GM19372 (cell line): Measurements from ENCODE around the gene CREB3L2.
"Not testable (repeated sequence)": the region's sequence is repeated elsewhere in the genome, so short reads cannot be mapped to it uniquely, and the experiment has no call there.

Source experiments
- ATAC-seq: cut with Tn5 transposase; IDR thresholded peaks from one replicate; pipeline ENCODE4 v1.9.1; 2021; ENCODE audit warnings: mild to moderate bottlenecking, low read depth, moderate library complexity; ENCODE audit not compliant: unreplicated experiment

CREB3L2 gene

DNA sequence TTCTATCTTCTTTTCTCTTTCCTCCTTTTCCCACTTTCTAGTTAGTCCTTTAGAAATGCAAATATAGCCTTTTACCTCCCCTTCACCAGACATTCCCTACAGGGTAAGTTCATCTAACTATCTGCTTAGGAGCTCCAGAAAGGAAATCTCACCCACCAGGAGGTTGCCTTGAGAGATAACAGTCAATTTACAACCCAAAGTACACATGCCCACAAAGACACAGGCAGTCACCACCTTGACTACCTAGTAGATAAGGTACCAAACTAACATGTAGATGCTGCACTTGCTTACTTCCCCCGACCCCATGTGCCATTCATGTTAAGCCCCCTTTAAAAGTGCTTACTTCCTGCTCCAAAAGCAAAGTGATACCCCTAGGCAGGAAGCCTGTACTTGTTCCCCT, 12.8 kb upstream of the CREB3L2 start:
- no peak for ATAC-seq

DNA sequence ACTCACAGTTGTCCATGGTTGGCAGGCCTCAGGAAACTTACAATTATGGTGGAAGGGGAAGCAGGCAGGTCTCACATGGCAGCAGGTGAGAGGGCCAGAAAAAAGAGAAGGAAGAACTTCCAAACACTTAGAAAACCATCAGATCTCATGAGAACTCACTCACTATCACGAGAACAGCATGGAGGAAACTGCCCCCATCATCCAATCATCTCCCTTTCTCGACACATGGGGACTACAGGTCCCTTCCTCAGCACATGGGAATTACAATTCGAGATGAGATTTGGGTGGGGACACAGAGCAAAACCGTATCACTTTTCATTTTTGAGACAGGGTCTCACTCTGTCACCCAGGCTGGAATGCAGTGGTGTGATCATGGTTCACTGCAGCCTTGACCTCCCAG, 12.3 kb upstream of the CREB3L2 start:
- ATAC-seq: not testable (repeated sequence)

DNA sequence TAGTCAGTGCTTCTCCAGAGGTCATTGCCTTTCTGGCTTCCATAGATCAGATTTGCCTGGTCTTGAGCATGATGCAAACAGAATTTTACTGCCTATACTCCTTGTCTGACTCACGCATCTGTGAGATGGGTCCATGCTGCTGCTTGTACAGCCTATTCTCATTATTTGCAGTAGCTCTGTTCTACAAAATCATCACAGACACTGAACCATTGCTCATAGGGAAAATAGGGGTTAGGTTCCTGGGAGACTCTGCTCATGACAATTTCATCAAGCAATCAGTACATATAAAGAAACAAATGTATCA, 7.4 kb upstream of the CREB3L2 start:
- no peak for ATAC-seq

DNA sequence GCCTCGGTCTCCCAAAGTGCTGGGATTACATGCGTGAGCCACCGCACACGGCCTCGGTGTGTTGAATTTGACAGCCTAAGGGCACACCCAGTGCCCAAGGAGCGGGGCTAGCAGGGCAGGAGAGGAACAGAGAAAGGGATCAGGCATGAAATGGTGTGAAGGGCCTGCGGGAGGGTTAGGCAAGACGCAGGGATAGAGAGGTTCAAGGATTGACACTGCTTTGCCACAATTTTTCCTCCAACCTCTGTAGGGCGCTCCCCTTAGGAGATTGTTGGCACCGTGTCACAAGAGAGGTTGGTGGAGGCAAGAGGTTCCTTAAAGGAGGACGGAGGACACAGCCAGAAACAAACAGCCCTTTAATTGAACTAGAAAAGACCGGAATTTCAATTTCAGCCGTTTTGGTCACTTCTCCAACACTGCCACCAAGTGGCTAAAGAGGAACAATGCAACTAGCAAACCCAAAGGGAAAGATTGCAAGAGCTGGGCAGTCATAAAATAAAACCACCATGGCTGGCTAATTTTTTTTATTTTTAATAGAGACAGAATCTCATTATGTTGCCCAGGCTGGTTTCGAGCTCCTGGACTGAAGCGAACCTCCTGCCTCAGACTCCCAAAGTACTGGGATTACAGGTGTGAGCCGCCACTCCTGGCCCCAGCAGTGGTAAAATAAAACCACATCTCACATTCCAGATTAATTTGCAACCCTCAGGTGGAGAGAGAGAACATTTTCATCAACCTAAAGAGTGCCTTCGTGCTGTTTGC, 6.9 kb upstream of the CREB3L2 start:
- ATAC-seq: no peak

DNA sequence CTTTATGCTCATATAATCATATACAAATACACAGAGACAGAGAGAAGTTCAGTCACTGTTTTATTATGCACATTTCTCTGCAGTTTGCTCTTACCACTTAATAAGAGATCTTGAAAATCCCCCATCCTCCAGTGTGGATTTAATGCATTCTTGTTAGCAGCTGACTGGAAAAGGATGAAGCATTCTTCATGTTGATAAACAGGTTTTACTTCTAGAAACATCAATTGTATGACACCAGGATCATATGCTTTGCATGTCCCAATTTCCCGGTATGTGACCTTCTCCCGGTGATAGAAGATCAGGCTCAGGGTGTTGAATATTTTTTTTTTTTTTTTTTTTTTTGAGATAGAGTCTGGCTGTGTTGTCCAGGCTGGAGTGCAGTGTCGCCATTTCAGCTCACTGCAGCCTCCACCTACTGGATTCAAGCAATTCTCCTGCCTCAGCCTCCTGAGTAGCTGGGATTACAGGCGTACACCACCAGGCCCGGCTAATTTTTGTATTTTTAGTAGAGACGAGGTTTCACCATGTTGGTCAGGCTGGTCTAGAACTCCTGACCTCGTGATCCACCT, 6.2 kb upstream of the CREB3L2 start:
- ATAC-seq: no peak

DNA sequence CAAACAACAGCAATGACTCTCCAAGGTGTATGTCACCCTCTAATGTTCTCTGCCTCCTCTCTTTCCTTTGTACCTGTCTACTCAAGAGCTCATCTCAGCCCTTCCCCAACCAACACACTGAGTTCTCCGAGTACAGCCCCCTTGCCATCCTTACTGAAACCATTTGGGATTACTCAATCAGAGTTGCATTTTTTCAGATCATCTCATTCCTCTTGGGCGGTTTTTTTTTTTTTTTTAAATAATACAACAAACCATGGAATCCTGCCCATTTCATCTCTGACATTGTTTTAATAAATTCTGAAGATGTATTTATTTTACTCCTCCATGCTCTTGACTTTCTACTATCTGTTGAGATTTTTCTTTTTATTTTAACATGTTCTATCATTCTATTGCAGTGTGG, 4.2 kb upstream of the CREB3L2 start:
- ATAC-seq: no peak

DNA sequence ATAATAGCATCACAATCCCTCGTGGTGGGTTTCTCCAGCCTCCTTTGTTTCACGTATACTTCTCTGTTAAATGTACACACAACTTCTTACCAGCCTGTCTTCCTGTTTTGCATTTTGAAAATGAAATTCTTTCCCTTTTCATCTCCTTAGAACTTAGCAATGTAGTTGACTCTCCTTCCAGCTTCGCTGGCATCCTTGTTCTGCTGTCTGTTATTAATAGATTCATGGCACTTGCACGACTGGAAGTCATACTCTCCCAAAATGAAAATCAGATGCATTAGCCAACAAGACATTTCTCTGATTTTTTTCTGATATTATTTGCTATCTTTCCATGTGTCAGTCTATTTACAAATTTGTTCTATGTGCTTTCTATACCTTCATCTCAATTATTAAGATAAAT, 3.0 kb upstream of the CREB3L2 start:
- no peak for ATAC-seq

DNA sequence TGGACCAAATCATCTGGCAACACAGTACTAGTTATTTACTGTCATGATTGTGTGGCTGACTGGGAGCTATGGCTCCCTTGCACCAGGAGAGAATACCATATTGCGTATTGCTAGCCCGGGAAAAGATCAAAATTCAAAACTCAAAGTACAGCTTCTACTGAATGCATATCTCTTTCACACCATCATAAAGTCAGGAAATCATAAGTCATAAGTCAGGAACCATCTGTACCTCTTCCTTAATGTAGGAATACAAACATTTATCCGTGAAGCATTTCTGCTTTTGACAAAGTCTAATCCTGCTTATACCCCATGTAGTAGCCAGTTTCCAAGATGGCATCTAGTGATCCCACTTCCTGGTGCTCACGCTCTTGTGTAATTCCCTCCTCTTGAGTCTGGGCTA, 2.2 kb upstream of the CREB3L2 start:
- ATAC-seq: no peak

DNA sequence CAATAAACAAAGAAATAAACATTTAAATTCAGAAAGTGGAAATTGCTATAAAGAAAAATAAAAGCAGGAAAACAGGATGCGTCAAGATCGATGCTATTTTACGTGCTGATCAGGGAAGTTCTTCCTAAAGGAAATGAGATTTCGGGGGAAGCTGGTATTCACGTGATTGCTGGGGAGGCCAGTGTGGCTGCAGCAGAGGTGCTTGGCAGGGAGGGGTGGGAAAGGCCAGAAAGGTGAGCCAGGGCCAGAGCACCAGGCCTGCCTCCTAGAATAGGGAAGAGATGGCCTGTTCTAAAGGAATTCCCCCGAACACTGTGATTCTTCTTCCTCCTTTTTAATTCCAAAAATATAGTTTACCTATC, 923 bp upstream of the CREB3L2 start:
- no peak for ATAC-seq

DNA sequence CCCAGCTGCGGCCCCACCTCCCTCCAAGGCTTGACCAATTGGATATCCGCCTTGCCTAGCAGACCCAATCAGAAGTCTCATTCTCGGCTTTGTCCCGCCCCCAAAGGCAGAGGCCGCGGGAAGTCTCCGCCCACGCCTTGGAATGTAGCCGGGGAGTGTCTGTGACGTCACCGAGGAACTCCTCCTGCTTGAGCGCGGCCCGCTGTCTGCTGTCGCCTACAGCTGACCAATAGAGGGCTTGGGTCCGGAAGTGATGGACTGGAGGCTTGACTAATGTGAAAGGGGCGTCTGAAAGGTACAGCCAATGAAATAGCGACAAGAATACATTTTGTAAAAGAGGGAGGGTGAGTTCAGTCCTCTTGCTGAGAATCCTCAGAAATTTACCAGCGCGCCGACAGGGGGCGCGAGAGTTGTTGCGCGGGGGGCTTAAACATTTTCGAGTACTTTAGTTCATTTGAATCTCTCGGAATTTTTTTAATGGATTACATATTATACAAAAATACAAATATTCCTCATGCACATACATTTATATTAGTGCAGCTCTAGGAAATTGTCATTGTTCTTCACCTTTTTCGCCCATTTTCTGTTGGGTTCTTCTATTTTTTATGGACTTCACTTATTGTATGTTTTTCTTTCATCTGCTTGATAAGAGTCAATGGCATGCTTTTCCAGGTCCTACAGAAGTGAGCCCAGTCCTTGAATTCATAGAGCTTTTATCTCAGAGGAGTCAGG, 376 bp upstream of the CREB3L2 start:
- peak; percentile 94 for ATAC-seq

DNA sequence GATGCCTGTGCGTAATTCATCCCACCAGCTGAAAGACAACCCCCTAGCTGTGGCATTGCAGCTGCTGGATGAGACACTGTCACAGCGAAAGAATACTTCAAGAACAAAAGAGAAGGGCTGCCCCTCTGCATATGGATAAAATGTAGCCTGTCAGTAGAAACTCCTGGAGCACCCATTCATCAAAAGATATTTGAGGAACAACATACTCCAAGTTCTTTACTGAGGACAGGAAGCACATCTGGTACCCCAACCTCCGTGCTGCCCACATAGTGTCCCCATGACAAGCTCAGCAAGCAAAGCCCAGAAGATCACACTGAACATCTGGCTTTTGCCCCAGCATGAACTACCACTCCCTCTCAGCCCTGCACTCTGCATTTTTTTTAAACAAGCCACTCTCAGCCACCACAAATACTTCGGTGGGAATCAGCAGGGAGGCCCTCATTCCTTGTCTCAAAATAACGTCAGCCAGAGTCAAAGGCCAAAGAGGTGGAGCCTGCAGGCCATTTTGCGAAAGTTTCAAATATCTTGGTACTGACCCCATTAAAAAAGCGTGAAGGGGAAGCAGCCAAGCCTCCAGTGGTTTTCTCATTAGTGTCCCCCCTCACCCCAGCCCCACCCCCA, 1.7 kb downstream of the CREB3L2 start:
- ATAC-seq: no peak

DNA sequence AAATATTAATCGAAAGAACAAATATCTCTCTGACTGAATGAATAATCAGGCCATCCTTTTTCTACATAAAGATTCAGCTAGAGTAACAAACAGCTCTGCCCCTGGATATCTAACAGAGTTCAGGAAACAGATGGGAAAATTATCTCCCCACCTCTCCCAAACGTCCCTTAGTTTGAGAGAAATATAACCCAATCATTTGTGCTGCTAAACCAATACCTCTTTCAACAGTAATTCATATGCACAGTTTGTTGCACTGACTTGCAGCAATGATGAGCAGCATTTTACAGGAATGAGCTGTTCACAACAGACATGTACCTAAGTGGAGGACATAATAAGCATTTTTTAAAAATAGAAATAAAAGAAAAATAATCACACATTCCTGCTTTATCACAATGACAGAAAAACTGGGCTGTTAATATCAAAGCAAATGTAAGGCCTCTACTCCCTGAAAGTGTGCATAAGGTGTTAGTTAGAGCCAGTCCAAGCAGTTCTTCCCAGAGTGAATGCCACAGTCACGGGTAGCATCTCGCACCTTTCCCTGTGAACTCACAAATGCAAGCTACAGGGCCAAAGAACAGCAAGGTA, 2.3 kb downstream of the CREB3L2 start:
- ATAC-seq: no peak

DNA sequence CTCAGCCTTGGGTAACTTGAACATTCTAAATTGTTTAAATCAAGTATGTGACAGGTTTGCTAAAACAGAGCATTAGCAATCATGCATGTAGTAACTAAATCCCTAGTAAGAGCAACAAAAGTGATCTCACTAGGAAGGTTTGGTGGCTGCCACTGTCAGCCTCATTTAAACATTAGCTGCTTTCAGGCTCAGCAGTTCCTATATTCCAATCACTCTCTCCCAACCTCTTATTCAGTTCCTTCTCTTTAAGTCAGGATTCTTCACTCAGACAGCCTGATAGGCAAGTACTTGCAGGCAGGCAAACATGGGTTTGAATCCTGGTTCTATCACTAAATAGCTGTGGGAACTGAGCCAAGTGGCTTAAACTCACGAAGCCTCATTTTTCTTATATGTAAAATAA, 3.6 kb downstream of the CREB3L2 start:
- no peak for ATAC-seq

DNA sequence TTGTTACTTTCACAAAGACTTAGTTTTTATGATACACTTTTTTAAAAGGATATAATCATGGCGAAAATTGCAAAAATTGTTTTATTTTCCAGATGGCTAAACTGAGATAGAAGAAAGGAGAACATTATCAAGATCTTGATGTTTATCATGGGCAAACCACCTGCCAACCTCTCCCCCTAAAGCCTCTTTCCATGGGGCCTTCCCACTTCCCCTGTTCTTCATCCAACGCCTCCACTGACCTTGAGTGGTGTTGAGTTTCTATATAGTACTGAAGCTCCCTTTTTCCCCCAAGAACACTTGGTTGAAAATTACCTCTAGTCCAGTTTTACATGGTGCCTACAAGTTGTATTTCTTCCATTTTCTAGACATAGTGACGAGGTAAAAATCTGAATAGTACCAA, 5.0 kb downstream of the CREB3L2 start:
- ATAC-seq: no peak

DNA sequence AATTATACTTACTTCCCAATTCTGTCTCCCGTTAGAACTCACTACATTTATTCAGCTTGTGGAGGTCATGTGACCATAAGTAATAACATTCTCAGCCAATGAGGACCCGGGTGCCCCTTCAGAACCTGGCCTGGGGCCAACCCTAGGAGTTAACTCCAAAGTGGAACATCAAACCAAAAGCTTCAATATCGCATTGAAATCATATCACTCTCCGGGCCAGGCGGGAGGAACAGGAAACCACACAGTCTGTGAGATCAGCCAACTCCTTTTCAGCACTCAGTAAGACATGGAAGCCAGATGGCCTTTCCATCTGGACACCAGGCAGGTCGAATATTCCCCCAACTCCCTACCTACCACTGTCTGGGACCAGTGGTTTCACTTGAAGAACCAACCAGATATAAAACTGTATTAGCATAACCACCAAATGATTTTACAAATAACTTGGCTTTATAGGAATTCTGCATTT, 5.5 kb downstream of the CREB3L2 start:
- no peak for ATAC-seq

DNA sequence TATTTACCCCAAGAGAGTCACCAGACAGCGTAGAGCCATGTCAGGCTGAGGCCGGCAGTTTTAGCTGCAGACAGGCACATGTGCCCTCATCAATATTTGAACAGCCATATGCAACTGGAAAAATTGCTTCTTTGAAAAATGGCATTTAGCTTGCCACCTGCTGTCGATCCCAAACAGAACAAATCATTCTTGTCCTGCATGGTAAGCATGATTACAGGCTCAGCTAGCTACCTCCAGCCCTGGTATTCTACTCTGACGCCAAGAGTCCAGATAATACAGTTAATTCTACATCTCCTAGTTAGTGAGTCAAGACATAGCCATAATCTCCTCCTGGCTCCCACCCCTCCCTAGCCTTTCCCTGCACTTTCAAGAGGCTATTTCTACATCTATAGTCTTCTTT, 7.7 kb downstream of the CREB3L2 start:
- no peak for ATAC-seq

DNA sequence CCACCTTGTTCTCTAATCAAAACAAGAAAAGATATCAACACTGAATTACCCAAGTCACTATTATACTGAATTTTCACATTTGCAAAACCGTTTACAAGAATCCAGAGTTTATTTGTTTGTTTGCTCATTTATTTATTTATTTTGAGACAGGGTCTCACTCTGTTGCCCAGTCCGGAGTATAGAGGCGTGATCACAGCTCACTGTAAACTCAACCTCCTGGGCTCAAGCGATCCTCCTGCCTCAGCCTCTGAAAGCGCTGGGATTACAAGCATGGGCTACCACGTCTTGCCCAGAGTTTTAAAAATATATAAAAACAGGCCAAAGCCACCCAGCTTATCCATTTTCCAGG, 8.5 kb downstream of the CREB3L2 start:
- ATAC-seq: no peak

DNA sequence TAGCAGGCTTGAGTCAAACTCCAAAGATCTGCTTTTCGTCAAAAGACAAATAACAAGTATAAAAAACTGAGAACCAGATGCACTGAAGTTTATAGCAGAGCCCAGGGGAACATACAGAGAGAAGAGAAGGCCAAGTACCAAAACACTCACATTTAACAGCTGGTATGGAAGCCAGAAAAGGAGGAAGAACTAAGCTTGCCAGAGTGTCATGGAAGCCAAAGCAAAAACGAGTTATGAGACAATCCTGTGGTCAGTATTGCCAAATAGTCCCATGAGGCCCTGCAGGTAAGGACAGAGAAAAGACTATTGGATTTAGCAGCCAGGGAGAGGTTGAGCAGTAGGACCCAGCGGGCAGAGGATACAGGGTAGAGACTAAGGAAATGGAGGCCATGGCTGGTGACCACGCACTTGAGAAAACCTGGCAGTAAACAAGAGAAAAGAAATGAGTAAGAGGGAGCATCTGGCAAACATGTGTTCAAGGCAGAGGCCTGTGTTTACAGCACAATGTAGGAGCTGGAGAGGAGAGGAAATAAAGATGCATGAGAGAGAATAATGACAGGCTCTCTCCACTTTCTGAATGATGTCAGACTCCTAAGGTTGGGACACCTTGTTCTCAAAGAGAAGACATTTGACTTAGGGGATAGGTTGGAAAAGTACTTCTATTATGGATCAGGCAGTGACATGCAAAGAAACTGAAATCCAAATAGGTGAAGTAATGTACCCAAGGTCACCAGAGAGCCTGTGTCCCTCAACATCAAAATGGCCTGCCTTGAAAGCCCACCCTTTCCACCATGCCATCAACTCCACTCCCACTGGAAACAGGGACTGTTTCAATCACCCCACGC, 9.1 kb downstream of the CREB3L2 start:
- no peak for ATAC-seq

DNA sequence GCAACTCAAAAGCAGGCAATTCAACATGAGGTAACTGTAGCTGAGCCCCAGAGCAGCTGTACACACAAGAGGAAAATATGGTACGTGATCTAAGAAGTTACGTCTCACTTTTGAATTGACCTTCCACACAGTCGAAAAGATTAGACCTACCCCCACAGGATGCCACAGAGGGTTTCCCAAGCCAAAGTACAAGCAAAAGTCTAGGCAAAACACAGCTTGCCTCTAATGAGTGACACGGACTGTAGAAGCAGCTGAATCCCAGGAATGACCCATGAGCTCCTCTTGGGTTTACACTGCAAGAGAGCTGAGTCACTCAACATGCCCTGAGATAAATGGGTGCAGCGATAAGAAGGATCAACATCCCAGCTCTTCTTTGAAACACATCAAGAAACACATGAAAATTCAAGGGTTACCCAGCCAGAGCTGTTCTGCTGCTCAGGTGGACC, 9.8 kb downstream of the CREB3L2 start:
- ATAC-seq: no peak

DNA sequence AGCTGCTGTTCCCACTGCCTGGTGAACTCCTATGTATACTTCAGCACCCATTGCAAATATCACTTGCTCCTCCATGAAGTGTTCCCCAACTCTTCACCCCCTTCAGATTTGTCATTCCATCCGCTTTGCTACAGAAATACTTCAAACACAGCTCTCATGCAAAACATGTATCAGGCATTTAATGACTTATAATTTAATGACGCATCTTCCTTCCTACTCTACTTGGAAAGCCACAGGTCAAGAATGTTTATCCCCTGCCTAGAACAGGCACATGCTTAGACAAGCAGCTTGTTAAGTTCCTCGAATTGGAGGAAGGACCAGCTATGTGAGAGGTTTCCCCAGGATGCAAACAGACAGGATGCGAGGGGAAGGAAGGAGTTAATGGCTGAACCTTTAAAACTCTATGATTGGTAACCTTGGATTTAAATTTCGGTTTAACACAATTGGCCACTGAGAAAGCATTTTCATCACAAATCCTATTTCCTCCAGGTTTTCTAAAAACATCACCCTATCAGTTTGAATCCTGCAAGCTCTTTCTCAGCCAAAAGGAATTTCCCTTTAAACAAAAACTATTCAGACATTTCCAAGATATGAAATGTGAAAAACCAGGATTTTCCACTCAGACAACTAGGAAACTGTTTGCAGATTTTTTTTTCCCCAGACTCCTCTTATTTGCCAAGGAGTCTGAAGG, 11.5 kb downstream of the CREB3L2 start:
- ATAC-seq: no peak
